NCI-H2227 (cell line): ENCODE results near the gene SPACA9.

Experiments used
- DNase-seq: peaks from one replicate; lab custom pipeline; 2025; ENCODE audit not compliant: unreplicated experiment; lab: John Stamatoyannopoulos, UW

SPACA9 gene

GRCh38 chr9:132862533-132862932, 16.2 kb upstream of the SPACA9 start:
- no peak for DNase-seq

GRCh38 chr9:132863096-132863495, 15.6 kb upstream of the SPACA9 start:
- DNase-seq: no peak

DNA sequence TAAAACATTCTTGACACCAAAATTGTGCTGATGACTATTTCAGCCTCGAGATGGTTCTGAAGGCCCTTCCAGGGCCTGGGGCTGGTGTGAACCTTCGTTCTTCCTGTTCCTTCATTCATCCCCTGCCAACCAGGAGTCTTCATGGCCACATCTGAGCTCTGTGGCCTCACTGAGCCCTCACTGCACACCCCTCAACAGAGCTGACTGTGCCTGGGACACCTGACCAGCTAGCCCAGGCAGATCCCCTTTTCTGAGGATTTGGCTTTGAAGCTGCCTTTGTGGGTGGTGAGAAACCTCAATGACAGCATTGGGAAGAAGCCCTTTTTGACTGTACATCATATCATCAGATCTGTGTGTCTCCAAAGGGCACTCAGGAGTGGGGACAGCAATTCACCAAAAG, 14.4 kb upstream of the SPACA9 start:
- no peak for DNase-seq

DNA sequence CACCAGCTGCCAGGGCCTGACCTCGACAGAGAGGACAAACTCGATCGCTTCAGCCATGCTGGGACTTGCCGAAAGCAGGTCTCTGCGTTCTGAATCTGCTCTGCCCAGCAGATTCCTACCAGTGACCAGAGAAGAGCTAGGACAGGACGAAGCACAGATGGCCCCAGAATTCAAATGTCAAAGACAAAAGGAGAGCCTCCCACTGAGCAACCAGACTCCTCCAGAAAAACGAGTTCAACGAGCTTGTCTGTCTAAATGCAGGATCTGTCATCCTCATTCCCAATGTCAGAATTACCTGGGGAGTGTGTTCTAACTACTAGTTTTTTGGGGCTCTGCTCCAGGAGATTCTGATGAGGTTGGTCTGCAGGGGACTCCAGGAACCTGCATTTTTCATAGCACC, 14.0 kb upstream of the SPACA9 start:
- DNase-seq: no peak

- no peak for DNase-seq
Measured at GRCh38 chr9:132866898-132867297, 11.8 kb upstream of the SPACA9 start.

DNA sequence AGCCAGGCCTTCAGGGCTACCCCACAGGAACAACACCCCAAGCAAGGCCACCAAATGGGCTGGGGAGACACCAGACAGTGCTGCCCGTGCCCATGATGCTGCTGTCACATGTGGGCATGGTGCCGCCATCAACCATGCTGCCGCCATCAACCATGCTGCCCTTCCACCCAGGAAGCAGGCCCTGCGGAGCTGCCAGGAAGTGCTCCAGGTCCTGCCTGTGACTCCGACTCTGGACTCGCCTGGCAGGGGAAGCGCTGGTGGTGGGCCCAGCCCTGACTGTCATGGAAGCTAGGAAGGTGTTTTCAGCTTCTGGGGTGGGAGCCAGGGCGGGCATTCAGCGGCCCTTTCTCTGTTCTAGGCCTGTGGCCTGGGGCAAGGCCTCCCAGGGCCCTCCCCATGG, 9.4 kb upstream of the SPACA9 start:
- DNase-seq: no peak

DNA sequence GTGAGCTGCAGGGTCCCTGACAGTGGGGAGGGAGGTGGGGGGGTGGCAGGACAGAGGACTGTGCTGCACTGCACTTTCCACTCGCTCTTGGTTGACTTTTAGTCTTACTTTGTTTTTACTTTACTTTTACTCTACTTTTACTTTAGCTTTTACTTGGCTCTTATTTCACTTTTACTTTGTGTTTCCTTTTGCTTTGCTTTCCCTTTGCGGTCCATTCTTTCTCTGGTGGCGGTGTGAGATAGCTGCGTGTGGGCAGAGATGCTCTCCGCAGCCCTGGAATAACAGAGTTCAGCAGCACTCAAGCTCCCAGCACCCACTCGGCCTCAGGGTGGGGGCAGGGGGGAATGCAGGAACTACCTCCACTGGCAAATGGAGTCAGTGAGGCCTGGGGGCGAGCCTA, 5.3 kb upstream of the SPACA9 start:
- no peak for DNase-seq

DNA sequence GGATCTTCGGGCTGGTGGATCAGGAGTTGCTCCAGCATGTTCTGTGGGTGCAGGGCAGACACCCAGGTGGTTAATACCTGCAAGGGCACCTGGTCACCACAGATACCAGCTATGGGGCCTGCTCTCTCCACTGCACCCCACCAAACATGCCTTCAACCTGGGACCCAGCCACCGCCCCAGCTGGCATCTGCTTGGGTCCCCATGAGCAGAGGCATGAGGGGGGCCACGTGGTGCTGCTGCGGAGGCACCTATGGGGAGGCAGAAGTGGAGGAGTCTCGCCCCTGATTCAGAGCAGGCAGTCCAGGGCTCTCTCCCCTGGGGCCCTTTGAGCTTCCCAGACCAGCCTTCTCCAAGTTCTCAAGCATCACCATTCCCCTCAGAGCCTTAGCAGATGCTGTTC, 3.5 kb upstream of the SPACA9 start:
- DNase-seq: no peak

DNA sequence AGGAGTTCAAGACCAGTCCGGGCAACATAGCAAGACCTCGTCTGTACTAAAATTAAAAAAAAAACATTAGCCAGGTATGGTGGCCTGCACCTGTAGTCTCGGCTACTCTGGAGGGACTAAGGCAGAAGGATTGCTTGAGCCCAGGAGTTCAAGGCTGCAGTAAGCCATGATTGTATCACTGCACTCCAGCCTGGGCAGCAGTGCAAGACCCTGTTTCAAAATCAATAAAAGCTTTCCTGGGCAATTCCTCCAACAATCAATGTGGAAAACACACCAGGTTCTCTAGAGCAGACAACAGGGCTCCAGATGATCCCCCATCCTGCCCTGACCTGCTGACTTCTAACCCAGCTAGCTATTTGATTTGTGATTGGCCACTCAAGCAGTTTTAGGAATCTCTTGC, 1.8 kb upstream of the SPACA9 start:
- DNase-seq: no peak

DNA sequence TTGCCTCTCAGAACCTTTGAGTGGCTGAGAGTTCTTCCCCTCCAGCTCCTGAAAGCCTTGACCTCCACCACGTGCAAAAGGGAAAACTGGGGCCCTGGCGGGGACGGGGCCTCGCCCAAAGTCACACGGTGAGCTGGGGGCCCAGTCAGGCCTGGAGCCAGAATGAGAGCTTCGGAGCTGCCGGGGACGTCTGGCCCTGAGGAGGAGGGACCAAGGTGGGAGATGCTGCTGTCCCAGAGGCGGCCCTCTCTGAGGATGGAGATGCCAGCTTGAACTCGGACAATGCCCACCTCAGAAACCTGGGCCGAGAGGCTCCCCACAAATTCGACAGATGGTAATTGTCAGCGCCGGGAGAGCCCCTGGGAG, 1.3 kb upstream of the SPACA9 start:
- DNase-seq: no peak

DNA sequence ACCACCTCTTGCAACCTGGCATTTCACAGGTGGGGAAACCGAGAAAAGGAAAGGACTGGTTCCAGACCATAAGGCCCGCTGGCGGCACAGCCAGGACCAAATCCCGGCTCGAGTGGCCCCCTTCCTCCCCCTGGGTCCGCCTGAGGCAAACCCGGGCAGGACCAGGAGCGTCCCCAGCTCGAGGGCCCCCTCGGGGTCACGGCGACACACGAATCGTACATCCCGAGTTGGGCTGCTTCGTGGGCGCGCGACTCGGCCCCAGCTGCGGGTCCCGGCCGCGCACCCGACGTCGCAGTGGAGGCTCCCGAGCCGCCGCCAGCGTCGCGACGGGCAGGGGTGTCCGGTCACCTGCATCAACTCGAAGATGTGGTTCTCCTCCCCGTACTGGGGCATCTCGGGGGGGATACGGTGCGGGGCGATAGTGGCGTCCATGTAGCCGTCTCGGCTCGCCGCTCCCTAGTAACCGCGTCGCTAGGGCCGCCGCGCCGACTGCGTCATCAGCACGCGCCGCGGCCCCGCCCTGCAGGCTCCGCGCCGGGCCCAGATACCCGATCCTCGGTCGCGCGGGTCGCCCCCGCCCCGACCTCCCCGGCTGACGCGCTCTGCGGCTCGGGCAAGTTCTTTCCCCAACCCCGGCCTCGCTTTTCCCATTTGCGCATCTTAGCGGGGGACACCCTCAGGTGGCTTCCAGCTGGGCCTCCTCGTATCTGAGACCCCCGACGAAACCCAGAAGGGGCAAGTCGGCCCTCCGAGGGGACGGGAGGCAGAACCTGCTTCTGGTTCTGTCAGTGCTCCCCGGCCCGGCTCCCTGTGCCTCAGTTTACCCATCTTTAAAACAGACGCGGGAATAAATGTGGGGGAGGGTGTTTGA, 639 bp upstream of the SPACA9 start, which contains the start of gene AK8:
AK8 (minus strand) TSS at position 461 of the 871 bp plus-strand sequence; CDS start at position 432, 29 bp downstream.
- DNase-seq: peak; percentile 84

- no peak for DNase-seq
Measured at GRCh38 chr9:132879457-132880323, 992 bp downstream of the SPACA9 start.

DNA sequence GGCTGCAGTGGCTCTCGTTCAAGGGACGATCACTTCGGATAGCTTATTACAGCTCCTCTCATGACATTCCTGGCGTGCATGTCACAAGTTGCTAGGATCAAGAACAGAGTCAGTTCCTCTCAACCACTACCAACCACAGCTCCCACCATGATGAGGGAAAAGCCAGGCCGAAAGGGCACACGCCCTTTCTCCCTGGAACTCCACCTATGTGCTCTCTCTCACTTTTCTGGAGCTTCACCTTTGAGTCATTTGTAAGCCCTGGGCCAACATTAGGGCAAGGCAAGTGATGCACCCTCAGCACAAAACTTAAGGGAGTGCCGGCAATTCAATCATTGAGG, 1.6 kb downstream of the SPACA9 start:
- no peak for DNase-seq

DNA sequence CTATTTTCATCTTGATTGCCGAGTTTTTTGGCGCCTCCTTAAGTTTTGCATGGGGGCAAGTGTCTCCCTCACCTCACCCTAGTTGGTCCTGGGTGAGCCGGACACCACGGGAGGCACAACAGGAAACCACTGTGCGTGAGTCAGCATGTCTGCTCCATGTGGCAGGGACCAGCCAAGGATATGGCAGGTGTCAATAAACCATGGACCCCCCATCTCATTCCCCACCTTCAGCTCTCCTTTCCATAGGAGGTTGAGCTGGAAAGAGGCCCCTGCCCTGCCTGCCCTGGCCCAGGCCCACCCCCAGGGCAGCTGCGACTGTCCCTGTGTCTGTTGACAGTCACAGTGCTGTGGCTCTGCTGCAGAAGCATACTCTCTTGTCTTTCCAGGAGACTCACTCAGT, 3.1 kb downstream of the SPACA9 start:
- no peak for DNase-seq

DNA sequence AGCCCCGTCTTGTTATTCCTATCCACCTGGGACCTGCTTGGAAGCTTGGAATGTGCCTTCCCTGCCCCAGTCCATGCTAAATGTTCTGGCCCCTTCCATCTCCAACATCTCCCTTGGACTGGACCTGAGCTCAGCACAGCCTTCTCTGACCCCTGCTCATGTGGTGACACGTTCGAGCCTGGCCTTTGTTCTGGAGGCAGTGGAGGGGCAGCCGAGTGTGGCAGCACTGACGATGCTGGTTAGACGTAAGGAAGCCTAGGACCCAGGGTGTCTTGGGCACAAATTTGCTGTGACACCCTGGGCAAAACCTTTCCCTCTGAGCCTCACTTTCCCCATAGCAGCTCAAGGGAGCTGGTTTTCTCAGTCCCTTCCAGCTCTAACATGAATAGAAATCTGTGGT, 3.9 kb downstream of the SPACA9 start:
- no peak for DNase-seq

GRCh38 chr9:132883349-132884294, 4.9 kb downstream of the SPACA9 start:
- DNase-seq: no peak

DNA sequence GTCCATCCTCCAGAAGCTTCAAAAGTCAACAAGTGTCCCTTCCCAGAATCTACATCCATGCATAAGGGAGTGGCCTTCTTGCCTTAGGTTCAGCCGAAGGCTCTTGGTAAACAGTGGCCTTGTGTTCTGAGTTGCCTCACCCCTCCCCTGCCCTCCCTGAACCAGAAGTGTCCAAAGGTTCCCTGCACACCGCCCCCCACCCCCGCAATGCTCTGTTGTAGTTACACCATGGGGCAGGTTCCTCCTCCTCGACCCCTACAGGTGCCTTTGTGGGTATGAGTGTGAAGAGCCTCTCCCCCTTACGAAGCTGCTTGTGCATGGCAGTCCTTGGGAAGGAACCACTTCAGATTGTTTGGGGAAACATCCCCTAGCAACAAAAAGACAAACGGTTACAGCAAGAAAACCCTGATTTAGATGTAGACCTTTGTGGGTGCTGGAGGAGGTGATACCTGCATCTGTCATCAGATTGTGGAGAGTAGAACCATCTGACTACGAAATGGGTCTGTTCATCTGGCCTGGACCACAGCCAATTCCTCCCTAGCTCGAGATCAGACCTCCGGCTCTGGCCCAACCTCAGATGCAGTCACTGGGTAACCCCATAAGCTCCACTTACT, 7.1 kb downstream of the SPACA9 start:
- no peak for DNase-seq

DNA sequence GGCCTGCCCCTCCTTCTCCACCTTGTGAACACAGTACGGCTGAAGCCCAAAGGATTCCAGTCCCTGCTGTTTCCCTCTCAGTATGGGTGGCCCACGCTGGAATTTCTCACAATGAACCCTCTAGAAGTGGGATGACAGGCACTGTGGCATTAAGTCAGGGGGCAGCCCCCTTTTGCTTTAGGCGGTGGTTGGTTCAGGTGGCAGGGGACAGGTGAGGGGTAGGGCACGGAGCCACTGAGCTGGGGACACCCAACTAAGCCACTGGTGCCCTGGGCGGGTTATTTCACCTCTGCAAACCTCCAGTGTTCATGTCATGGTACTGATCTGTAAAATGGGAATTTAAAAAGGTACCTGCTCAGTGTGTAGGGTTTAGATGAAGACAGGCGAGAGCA, 7.6 kb downstream of the SPACA9 start:
- DNase-seq: no peak

DNA sequence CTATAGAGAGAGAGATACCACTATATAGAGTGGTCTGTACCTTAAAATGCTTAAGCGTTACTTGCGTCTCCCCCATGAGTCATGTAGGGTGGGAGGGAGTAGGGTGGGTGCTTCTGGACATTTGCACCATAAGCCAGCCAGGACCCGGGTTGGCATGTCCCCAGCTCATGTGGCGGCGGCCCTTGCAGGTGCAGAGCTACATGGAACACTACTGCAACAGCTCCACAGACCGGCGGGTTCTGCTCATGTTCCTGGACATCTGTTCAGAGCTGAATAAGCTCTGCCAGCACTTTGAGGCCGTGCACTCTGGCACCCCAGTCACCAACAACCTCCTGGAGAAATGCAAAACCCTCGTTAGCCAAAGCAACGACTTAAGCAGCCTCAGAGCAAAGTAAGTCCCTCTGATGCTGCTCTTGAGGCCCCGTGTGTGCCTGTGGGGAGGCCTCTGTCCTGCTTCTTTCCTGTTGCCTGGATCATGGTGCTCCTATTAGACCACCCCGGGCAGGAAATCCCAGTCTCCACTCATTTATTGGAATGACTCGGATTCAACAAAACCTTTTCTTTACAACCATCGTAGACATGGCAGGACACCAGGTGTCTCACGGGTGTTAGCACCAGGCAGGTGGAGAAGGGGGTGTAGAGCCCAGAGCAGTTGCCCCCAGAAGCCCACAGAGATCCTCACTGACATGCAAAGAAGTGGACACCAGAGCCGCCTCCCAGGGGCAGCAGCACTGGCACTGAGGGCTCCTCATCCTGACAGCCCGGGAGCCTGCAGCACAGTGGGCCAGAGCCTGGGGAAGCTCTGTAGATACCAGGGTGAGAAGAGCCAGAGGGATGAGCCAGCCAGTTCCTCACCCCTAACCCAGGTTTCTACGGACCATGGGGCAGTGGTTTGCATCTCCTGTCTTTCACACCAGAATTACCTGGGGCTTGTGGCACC, 8.8 kb downstream of the SPACA9 start:
- no peak for DNase-seq

GRCh38 chr9:132888151-132888550, 9.5 kb downstream of the SPACA9 start:
- no peak for DNase-seq
